AG04449 (cell line): ENCODE results near the gene CAPN5.

Experiments used
- CTCF ChIA-PET: fragments of 350-600 bp; formaldehyde crosslinking; extraction: SDS; loops from one replicate; lab custom pipeline; 2021; ENCODE audit warnings: antibody characterized with exemption; lab: Yijun Ruan, JAX
- POLR2A ChIA-PET: fragments of 400-600, 350-600 bp; formaldehyde crosslinking; extraction: SDS; loops from one replicate; lab custom pipeline; 2020; ENCODE audit warnings: antibody characterized with exemption, inconsistent platforms; lab: Yijun Ruan, JAX
- DNase-seq: peaks from one replicate; pipeline ENCODE4 v3.0.0-alpha.2; 2010; ENCODE audit warnings: low read depth, low spot score
- H3K4me3 ChIP-seq: 2 replicates; pipeline ENCODE4 v1.5.1; 2011; ENCODE audit warnings: low read depth, mild to moderate bottlenecking, control low read depth, low read length
- TF ChIP-seq, protein P1 (sequence below): IDR thresholded peaks from one replicate; pipeline ENCODE4 v1.5.1; 2011; ENCODE audit warnings: mild to moderate bottlenecking, moderate library complexity, low read length, control low read depth, inconsistent platforms; ENCODE audit not compliant: insufficient read depth; ENCODE audit errors: missing control alignments

CAPN5 gene

DNA sequence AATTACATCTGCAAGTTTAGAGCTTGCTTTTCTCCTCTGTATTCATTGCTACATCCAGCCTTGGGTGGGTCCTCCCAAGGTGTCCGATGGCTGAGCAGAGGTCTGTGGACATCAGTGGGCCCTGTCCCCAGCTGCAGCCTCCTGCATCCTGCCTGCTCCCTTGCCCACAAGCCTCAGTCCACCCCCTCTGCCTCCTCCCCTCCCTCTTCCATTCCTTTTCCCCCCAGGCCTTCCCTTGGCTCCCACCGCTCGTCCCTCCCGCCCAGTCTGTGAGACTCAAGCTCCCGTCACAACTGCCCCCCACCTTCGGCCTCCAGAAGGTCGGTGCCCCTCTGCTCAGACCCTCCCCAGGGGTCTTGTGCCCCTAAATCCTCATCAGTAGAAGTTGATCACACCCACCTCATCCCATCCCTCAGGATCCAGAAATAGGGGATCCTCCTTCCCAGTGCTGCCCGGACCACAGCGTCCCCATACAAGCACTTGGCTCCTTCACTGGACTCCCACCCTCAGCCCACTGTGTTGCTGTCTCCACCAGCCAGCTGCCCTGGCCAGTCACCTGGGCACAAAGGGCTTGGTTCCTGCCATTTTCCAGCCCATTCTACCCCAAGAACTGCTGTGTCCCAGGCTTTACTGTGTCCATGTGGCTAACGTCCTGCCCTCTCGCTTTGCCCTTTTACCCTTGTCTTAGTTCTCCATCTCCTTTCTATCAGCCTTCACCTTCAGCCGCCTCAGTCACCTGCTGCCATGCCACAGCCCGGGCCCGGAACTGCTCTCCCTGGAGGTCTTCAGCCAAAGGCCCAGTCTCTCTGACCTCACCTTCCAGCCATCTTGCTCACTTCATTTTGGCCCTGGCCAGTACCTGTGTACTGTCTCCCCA lies 33.6 kb downstream of the CAPN5 start:
- no peak for DNase-seq
- no peak overlapping the region for H3K4me3 ChIP-seq
- TF ChIP-seq, protein P1, sequence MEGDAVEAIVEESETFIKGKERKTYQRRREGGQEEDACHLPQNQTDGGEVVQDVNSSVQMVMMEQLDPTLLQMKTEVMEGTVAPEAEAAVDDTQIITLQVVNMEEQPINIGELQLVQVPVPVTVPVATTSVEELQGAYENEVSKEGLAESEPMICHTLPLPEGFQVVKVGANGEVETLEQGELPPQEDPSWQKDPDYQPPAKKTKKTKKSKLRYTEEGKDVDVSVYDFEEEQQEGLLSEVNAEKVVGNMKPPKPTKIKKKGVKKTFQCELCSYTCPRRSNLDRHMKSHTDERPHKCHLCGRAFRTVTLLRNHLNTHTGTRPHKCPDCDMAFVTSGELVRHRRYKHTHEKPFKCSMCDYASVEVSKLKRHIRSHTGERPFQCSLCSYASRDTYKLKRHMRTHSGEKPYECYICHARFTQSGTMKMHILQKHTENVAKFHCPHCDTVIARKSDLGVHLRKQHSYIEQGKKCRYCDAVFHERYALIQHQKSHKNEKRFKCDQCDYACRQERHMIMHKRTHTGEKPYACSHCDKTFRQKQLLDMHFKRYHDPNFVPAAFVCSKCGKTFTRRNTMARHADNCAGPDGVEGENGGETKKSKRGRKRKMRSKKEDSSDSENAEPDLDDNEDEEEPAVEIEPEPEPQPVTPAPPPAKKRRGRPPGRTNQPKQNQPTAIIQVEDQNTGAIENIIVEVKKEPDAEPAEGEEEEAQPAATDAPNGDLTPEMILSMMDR: no peak
- ChIA-PET CTCF (interaction anchor here (0.6 to 17.5 kb wide), 5 partner anchors 9 to 53 kb away, joined by 3 to 273 read pairs (median 5); no protein-coding TSS in a partner anchor), POLR2A (no interaction called here)

DNA sequence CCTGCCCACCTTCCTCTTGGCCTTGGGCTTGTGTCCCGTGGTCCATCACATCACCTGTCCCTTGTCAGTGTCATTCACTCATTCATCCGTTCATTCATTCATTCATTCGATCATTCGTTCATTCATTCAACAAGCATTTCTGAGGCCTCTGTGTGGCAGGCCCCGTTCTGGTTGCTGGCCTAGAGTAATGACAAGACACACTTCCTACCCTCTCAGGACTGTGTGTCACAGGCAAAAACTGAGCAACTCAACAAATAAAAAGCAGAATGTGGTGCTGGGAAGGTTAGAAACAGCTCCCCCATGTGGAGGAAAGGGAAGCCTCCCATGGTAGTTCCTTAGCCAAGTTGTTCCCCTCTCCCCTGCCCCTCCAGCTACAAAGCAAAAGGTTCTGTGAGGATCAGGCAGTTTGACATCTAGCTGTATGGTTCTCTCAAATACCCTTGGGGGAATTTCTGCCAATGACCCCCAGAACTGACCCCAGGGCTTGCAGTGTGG lies 34.3 kb downstream of the CAPN5 start:
- TF ChIP-seq, protein P1: peak; percentile 48
- no peak overlapping the region for H3K4me3 ChIP-seq
- ChIA-PET CTCF (interaction anchor here (0.8 to 17.5 kb wide), 11 partner anchors 9 to 456 kb away, joined by 3 to 273 read pairs (median 4); no protein-coding TSS in a partner anchor), POLR2A (no interaction called here)
- no peak for DNase-seq

DNA sequence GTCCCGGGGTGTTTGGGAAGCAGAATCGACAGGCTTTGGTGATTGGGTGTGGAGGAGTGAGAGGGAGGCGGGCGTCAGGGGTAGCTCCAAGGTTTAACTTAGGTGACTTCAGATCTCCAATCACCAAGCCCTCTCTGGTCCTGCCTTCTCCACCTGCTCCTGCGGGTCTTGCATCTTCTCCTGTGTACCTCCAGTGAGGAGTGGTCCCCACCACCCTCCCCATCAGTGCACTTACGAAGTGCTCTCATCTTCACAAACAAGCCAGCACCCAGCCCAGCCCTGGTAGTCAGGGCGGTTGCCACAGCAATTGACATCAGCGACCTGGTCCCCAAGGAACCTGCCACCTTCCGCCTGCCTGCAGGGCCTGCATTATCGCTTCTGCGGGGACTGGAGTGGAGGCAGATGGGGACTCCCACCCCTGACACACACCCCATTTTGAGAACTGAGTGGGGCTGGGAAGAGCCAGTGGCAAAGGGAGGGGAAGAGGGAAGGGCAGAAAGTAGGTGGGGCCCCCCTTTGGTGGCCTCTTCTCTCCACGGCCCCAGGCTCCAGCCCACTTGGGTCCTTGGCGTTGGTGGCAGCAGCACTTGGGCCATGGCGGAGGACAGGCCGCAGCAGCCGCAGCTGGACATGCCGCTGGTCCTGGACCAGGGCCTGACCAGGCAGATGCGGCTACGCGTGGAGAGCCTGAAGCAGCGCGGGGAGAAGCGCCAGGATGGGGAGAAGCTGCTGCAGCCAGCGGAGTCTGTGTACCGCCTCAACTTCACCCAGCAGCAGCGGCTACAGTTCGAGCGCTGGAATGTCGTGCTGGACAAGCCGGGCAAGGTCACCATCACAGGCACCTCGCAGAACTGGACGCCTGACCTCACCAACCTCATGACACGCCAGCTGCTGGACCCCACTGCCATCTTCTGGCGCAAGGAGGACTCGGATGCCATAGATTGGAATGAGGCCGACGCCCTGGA lies 35.8 kb downstream of the CAPN5 start, which contains the start of gene OMP:
Gene OMP (plus strand): TSS at position 595 of the 965 bp plus-strand sequence. CDS start 0 bp downstream, at position 595.
- ChIA-PET CTCF (interaction anchor here (0.7 to 17.5 kb wide), 10 partner anchors 8 to 183 kb away, joined by 3 to 273 read pairs (median 4); partner anchors contain the start of gene CAPN5), POLR2A (interaction anchor here (0.6 kb wide), 1 partner anchor 79 kb away, joined by 3 read pairs; no protein-coding TSS in a partner anchor)
- TF ChIP-seq, protein P1: no peak
- H3K4me3 ChIP-seq: no peak within 1 kb of the TSS
- no peak for DNase-seq

DNA sequence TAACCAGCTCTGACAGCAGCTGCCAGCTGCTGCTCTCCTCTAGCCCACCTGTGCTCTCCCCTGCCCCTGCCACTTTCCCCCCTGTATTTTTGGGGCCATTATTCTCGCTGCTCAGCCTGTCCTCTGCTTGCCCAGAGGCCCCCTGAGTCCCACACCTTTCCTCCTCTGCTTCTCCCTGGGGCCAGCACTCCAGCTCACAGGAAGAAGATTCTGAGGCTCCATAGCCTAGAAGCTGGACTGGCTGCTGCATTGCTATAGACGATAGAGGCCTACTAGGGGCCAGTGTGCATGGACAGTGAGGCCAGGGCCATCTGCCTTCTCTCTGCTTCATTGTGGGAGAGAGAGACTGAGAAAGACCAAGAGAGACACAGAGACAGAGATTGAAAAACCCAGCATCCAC lies 36.5 kb downstream of the CAPN5 start:
- ChIA-PET CTCF (interaction anchor here (1.7 to 17.5 kb wide), 4 partner anchors 8 to 55 kb away, joined by 5 to 273 read pairs (median 10); no protein-coding TSS in a partner anchor), POLR2A (interaction anchor here (0.6 kb wide), 1 partner anchor 79 kb away, joined by 3 read pairs; no protein-coding TSS in a partner anchor)
- TF ChIP-seq, protein P1: no peak
- H3K4me3 ChIP-seq: no peak overlapping the region
- no peak for DNase-seq

DNA sequence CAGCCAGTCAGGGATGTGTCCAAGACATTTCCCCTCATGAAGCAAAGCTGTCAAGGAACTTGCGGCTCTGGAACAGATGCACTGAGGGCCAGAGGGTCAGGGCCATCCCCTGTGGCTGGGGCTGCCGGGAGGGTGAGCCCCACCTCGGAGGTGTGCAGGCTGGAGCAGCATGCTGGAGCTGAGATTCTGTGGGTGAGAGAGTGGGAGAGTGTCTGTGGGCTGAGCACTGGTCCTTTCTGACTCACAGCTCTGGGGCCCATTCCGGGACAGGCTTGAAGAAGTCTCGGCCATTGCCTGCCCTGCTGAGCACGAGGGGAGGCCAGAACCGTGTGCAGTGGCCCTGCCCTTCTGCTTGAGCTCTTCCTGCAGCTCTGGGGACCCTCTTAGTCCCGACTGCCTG lies 38.0 kb downstream of the CAPN5 start:
- no peak overlapping the region for H3K4me3 ChIP-seq
- ChIA-PET POLR2A (interaction anchor here (0.9 kb wide), 1 partner anchor 38 kb away, joined by 3 read pairs; the partner anchor contains the start of gene CAPN5), CTCF (interaction anchor here (0.7 to 17.5 kb wide), 12 partner anchors 9 to 370 kb away, joined by 3 to 273 read pairs (median 5); no protein-coding TSS in a partner anchor)
- TF ChIP-seq, protein P1: no peak
- DNase-seq: no peak
